GM12872 (cell line): ENCODE data around the gene ZNF778.

ENCODE experiments used
- CTCF ChIP-seq: IDR thresholded peaks from 3 replicates; pipeline ENCODE4 v1.5.1; 2011; ENCODE audit warnings: low read depth, mild to moderate bottlenecking, low read length, moderate library complexity; ENCODE audit not compliant: insufficient read depth

ZNF778 gene

GRCh38 chr16:89219365-89219764 lies 1.9 kb downstream of the ZNF778 start:
- TF ChIP-seq CTCF, result no peak

DNA sequence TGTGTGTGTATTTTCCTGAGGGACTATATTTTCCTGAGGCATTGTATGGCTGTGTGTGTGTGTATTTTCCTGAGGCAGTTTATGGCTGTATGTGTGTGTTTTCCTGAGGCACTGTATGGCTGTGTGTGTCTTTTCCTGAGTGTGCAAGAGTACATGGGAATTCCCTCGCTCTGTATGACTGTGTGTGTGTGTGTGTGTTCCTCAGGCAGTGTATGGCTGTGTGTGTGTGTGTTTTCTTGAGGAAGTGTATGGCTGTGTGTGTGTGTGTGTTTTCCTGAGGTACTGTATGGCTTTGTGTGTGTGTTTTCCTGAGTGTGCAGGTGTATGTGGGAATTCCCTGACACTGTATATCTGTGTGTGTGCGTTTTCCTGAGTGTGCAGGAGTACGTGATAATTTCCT lies 4.1 kb downstream of the ZNF778 start:
- TF ChIP-seq CTCF, result no peak

DNA sequence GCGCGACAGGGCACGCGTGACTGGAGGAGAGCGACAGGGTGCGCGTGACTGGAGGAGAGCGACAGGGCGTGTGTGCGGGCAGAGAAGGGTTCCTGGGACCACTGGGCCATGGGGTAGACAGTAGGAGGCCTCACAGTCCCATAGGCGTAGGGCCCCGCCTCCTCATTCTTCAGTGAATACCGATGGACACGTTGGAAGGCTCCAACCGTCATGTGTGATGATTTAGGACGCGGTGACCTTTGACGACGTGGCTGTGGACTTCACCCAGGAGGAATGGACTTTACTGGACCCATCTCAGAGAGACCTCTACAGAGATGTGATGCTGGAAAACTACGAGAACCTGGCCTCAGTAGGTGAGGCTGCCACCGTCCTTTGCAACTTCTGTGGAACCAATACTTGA lies 5.4 kb downstream of the ZNF778 start:
- no peak for TF ChIP-seq CTCF

DNA sequence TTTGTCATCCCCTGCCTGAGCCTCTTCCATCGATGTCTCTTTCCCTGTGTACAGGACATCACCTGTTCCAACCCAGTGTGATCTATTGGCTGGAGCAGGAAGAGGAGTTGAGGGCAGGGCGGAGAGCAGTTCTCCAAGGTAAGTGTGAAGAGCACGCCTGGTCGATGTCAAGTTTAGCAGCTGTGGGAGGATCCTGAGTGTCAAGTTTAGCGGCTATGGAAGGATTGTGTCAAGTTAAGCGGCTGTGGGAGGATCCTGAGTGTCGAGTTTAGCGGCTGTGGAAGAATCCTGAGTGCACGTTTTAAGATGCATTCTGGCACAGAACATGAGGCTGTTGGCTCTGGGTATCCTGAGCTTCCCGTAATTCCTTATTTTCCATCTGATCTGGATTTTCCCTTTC lies 7.2 kb downstream of the ZNF778 start:
- no peak for TF ChIP-seq CTCF

DNA sequence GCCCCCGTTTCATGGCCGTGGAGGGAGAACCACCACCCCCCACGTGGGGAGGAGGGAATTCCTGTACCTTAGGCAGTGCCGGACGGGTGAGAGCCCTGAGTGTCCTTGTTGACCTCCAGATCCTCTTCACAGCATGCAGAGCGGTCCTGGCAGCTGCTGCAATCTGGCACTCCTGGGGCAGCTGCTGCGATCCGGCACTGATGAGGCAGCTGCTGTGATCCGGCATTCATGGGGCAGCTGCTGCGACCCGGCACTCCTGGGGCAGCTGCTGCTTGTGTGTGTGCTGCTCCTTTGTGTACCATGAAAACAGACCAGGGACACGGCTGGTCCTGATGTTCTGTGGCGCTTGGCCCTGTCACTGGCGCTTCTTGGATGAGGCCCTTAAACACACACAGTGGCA lies 12.8 kb downstream of the ZNF778 start:
- TF ChIP-seq CTCF, result no peak

GRCh38 chr16:89232107-89232506 lies 14.6 kb downstream of the ZNF778 start:
- TF ChIP-seq CTCF, result no peak

DNA sequence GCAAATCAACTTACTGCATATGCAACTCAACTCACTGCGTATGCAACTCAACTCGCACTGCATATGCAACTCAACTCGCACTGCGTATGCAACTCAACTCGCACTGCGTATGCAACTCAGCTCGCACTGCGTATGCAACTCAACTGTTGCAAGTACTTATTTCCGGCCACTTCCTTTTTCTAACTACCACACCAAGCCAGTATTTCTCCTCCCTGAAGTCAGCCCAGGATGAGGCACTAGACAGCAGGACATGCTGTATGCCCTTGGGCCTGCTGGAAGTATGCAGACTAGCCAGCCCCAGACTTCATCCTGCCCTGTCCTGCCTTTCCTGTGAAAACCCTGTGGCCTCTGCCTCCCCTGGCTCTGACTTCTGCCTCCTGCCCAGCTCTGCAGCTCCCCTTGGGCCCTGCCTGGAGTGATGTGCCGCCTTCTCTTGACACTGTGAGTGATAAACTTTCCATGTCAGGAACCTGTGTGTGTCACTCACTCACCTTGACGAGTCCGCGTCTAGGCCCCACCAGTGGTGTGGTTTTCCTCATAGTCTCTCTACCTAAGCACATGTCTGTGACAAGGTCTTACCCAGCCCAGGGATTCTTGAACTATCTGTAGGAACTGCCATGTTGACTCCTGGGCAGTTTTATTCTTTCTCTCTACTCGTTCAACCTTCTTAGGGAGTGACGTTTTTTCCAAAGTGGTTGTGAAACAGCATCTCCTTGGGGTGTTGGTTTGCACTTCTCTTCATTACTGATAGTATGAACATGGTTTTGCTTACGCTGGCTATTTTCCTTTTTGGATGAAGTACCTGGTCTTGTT lies 16.4 kb downstream of the ZNF778 start:
- TF ChIP-seq CTCF, result no peak
